NK-92 treated with Interleukin-12 subunit alpha and Interleukin-12 subunit beta, amount 100 ng/mL, for 24 hours (cell line): ENCODE results near the gene MYO7B.

ENCODE experiments used
- DNase-seq: peaks from one replicate; lab custom pipeline; 2025; lab: John Stamatoyannopoulos, UW

The MYO7B gene

DNA sequence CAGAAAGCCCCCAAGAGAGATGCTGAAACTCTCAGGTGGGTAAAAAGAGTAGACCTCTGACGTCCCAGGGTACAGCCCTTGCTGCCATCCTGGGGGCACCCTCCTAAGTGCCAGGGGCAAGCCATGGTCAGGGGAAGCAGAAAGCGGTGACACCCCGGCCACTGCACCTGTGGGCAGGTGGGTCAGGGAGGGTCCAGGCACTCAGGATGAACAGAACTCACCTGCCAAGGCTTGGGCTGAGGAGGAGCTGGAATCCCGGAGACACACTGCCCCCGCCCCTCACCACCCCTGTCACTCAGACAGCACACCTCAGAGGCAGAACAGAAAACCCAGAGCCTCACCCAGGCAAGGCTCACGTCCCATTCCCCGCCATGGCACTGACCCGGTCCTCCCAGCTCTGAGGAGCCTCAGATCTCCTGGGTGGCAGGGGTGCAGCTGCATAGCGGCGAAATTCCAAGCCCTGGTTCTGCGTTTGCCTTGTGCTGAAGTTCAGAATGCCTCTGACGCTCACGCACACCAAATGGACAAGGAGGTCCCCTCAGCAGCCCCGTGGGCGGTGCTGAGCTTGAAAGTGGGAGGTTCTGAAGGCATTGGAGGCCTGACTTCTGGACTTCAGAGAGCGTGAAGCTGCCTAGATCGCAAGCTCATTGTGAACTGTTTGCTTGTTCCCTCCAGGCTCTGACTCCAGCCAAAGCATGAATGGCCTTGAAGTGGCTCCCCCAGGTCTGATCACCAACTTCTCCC, 114.7 kb downstream of the MYO7B start:
- no peak for DNase-seq

DNA sequence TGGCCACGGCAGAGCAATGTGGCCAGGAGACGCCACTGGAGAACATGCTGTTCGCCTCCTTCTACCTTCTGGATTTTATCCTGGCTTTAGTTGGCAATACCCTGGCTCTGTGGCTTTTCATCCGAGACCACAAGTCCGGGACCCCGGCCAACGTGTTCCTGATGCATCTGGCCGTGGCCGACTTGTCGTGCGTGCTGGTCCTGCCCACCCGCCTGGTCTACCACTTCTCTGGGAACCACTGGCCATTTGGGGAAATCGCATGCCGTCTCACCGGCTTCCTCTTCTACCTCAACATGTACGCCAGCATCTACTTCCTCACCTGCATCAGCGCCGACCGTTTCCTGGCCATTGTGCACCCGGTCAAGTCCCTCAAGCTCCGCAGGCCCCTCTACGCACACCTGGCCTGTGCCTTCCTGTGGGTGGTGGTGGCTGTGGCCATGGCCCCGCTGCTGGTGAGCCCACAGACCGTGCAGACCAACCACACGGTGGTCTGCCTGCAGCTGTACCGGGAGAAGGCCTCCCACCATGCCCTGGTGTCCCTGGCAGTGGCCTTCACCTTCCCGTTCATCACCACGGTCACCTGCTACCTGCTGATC, 115.4 kb downstream of the MYO7B start:
- no peak for DNase-seq

DNA sequence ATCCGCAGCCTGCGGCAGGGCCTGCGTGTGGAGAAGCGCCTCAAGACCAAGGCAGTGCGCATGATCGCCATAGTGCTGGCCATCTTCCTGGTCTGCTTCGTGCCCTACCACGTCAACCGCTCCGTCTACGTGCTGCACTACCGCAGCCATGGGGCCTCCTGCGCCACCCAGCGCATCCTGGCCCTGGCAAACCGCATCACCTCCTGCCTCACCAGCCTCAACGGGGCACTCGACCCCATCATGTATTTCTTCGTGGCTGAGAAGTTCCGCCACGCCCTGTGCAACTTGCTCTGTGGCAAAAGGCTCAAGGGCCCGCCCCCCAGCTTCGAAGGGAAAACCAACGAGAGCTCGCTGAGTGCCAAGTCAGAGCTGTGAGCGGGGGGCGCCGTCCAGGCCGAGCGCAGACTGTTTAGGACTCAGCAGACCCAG, 115.9 kb downstream of the MYO7B start:
- DNase-seq, result no peak

DNA sequence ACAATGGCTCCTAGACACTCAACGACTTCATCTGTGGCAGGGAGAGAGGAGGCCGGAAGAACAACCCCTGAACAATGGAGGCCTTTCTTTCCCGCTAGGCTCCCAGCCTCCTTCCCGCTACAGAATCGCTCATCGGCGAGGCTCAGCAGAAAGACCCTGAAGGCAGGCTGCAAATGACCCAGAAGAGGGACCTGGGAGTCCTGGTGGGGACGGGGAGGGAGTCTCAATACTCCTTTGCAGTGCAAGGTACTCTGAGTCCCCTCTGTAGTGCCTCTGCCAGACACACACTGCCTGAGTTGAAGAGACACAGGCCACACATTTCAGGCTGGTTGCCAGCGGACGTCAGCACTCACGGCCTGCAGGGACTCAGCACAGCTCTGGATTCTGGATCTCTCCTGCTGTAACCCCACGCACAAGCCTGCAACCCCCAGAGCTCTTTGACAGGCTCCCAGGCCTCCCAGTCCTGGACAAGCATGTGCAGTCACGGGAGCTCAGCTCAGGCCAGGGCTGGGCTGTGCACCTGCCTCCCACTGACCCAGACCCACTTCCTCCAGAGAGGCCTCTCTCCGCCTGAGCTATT, 116.6 kb downstream of the MYO7B start:
- no peak for DNase-seq

DNA sequence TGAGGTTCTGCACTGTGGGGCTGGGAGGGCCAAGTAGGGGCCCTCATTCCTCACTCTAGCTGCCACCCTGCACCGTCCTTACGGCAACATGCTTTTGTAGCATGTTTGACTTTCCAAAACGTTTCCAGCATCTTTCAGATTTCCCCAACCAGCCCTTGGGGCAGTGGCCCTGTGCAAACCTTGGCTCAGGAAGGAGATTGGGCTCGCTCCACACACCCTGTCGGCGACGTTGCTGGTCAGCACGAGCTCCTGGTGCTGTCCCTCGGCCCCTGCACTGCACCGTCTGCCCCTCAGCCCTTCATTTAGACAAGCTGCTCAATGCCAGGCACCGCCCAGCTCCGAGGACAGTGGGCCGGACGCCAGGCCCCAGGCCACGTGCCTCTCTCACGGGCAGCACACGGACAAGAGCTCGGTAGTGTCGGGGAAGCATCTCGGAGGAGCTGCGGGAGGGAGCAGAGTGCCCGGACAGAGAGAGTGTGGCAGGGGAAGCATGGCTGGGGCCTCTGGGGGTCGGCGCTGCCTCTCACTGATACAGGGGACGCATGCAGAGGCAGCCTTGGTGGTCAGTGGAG, 117.4 kb downstream of the MYO7B start:
- no peak for DNase-seq

DNA sequence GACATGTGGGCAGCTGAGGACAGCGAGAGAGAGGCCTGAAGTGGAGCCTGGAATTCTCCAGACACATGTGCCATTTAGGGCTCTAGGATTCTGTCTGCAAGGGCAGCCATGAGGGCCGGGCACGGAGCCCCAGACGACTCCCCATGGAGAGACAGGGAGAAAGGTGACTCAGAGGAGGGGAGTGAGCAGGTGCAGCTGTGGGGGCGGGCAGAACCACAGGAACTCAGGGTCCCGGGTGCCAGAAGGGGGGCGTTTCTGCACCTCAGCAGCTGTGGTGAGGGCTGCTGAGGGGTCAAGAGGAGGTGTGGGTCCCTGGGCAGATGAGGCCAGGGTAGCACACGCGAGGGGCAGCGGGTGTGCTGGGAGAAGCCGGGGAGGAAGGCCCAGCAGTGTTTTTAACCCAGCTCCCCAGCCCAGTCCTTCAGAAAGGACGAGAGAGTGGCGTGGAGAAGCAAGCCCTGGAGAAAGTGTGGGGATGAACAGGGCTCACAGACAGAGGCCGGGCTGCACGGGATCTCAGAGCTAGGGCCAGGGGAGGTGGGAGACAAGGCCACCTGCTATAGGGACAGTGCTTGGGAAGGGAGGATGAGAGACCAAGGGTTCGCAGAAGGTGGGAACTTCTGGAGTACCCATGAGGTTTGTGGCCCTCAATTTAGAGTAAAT, 118.1 kb downstream of the MYO7B start:
- DNase-seq, result no peak

DNA sequence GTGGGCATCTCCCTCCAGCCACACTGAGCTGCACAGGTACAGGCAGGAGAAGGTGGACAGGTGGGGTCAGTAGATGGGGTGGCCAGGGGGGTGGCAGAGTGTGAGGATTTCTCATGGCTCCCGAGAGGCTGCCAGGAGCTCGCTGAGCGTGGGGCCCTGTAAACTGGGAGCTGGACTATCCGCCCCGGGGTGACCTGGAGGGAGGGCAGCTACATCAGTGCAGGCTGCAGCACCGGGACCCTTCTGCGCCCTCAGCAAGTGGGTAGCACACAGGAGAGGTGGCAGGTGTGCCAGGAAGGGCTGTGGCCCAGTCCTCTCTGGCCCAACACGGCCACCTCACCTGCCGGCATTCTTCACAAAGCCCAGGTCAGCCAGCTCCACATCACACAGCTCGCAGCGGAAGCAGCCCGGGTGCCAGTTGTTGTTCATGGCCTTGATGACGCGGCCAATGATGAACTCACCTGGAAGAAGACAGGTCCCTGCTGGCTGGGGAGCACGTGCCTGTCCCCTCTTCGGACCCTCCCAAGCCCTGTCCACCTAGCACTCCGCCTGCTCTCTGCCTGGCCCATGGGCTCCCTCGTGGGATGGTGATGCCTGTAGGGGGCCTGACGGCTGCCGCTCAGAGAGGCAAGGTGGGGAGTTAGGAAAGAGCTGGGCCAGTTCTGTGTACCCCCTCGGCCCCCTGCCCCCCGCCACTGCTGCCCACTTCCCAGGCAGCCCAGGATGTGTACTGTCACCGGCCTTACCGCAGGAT, 118.8 kb downstream of the MYO7B start:
- DNase-seq, result no peak

DNA sequence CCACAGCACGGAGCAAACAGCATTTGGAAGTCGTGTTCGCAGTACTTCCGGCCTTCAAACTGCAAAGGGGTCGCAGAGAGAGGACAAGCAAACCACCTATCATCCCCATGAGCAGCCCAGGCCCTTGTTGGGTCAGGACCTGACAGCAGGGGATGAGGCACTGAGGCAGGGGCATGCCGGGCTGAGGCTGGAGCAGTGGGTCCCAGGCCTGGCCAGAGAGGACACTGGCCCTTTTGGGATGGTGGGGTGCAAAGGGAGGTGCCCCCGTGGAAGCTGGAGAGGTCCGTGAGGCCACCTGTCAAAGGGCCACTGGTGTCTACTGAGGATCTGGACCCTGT, 119.3 kb downstream of the MYO7B start:
- DNase-seq, result no peak

DNA sequence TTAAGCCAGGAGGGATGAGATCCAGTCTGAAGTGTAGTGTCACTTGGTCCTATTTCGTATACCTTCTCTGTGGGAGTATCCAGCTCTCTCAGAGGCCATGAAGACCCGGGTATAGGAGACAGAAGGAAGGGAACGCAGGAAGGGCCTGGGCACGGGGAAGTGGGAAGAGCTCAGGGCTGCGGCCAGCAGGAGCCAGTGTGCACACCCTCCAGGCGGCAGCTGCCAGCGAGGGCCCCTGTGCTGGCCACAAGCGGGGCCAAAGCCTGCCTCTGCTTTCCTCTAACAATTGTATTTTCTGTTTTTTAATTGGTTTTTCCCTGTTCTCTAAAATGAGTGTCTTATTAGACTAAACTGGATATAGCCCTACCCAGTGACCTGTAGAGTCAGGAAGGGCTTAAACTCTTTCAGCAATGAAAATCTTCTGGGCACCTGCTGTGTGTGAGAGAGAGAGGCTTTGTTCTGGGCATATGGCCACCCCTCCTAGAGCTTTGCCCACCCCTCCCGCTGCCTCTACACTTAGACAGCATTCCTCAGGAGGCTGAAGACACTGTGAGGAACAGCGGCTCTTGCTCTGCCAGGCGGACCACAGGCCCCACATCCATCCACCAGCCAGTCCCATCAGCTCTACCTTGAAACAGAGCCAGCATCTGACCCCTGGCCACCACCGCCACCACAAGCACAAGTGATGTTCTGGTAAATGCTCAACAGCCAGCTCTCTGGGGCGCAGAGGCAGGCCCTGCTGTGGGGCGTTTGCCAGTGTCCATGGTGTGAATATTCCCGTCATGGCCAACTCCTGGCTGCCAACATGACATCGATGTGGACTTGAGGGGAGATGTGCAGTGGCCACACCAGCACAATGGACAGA, 120.0 kb downstream of the MYO7B start:
- no peak for DNase-seq

DNA sequence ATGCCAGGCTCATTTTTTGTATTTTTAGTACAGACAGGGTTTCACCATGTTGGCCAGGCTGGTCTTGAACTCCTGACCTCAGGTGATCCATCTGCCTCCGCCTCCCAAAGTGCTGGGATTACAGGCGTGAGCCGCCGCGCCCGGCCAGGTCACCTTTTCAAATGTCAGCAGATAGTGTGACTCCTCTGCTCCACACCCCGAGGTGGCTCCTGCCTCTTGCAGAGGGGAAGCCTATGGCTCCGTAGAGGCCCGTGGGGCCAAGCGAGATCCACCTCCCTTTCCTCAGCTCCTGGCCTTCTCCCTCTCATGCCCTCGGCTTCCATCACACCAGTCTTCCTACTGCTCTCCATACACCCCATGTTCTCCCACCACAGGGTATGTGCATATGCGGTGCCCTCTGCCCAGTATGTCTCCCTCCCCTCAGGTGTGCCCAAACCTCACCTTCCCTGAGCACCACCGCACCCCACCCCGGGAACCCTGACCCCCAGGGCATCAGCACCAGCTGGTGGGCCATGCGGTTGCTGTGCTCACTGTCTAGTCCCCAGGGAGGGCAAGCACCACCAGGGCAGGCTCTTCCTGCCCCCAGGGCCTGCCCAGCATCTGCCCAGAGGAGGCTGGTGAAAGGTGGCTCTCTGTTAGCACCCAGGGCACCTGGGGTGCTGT, 121.2 kb downstream of the MYO7B start:
- DNase-seq, result no peak

DNA sequence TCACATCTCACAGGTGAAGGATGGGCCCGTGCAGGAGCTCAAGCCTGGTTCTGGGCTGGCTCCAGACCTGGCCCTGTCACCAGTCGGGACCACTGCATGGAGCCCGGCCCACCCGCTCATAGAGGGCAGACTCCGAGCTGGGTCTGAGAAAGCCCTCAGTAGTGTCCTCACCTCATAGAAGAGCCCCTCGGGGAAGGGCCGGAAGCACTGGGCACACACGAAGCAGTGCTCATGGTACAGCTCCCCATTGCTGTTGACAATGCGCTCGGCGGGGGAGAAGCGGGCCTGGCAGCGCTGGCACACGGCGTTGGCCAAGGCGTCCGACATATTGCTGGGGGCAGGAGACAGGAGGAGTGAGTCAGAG, 121.7 kb downstream of the MYO7B start:
- DNase-seq, result no peak

DNA sequence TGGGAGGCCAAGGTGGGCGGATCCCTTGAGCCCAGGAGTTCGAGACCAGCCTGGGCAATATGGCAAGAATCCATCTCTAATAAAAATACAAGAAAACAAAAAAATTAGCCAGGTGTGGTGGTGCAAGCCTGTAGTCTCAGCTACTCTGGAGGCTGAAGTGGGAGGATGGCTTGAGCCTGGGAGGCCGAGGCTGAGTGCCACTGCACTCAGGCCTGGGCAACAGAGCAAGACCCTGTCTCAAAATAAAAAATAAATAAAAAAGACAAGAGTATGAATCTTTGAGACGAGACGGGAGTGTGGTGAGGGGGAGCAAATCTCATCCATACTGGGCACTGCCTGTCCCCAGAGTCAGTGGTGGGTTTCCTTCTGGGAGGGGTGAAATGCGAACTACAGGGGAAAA, 122.7 kb downstream of the MYO7B start:
- DNase-seq, result no peak

DNA sequence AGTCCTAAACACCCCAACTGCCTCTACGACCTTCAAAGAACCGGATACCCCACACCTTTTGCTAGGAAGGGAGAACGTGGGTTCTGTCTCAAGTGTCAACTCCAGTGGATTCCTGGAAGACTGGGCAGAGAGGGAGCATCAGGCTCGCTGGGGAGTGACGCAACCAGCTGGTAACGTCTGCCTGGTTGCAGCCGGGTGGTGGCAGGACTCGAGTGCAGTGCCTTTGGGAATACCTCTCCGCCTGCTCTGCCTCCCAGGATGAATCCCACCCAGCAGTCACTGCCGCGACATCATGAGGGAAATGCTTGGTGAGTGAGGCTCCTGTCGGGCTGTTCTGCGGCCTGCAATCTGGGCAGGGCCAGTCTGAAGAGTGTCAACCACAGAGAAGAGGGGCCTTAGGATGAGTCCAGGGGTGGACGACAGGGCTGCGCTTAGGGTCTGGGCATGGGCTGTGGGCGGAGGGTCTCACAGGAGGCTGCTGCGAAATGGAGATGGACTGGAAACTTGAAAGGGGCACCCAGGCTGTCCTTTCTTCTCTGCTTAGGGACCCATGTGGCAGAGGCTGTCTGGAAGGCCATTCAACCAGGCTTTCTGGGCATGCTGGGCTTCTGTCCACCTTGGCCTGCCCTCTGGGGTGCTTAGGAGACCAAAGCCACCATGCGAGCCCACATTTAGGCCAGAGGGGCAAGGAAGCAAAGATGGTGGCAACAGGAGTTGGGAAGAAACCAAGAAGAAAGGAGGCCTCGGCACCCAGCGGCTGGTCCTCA, 123.3 kb downstream of the MYO7B start:
- no peak for DNase-seq

DNA sequence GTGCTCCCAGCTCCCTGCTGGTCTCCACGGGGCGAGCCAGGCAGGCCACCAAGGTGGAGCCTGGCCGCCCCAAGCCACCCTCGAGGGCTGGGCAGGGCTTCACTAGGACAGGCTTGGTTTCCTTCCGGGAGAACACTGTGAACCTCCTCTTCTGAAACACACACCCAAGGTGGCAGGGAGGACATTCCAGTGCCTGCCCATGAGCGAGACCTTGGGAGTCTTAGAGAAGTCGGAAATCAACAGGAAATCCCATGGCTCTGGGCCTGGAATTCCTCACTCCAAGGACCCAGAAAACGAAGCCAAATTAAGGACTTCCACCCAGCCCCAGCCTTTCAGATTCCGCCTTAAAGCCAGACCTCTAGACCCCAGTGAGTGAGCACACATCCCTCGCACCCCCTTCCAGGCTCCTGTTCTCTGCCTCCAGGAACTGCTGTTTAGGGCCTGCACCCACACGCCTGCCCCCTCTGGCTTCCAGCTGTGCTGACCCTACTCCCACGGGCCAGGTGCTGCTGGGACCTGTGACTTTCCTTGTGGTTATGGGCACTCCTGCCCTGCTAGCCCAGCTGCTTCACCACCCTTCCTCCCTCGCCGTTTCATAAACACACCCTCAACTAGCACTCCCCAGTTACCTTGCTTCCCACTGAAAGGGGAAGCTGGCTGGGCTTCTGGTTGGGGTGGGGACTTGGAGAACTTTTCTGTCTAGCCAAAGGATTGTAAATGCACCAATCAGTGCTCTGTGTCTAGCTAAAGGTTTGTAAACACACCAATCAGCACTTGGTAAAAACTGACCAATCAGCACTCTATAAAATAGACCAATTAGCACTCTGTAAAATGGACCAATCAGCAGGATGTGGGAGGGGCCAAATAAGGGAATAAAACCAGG, 124.2 kb downstream of the MYO7B start:
- DNase-seq, result no peak

DNA sequence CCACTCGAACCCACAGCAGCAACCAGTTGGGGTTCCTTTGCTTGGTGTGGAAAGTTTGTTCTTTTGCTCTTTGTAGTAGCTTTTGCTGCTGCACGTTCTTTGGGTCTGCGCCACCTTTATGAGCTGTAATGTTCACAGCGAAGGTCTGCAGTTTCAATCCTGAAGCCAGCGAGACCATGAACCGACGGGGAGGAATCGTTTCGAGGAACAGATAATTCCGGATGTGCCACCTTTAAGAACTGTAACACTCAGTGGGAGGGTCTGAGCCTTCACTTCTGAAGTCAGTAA, 124.8 kb downstream of the MYO7B start:
- no peak for DNase-seq

DNA sequence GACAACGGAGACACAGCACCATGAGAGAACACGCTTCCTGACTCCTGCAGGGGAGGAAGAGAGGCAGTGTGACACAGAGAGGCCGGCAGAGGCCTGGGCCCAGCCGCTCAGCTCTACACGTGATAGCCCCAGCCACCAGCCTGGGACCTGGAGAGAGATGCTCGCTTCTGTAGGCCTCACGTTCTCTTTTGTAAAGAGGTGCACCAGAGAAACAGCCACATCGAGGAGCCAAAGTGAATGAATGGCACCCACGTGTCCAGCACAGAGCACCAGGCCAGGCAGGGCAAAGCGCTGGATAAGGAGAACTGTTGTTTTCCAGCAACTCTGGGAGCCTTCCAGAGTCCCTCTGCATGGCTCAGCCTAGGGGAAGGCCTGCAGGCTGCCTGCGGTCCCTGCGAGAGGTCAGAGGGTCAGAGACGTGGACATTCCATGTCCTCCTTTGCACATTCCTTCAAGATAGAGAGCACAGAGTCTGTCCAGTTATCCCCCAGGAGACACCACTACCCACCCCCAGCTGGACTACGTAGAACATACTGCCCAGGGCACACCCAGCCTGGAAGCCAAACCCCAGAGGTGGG, 125.7 kb downstream of the MYO7B start:
- no peak for DNase-seq

DNA sequence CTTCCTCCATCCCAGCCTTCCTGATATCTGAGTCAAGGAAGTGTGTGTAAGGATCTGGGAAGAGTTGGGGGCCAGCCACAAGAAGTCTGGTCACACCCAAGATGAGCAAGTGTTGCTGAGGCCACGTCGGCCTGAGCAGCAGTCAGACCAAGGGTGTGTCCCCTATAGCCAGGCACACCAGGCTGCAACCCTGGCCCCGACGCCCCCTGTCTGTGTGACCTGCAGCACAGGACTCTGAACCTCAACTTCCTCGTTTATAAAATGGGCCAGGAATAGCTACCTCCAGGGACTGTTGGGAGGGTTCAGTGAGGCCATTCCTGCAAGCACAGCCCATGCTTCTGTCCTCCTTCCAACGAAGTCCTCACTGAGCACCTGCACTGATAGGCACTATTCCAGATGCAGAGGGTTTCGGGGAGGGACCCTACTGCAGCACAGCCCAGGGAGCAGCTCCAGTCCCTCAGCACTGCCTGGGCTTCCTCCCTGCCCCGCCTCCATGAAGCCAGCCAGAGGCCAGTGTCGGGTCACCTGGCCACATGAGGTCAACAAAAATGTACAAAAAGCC, 126.5 kb downstream of the MYO7B start:
- DNase-seq, result no peak

DNA sequence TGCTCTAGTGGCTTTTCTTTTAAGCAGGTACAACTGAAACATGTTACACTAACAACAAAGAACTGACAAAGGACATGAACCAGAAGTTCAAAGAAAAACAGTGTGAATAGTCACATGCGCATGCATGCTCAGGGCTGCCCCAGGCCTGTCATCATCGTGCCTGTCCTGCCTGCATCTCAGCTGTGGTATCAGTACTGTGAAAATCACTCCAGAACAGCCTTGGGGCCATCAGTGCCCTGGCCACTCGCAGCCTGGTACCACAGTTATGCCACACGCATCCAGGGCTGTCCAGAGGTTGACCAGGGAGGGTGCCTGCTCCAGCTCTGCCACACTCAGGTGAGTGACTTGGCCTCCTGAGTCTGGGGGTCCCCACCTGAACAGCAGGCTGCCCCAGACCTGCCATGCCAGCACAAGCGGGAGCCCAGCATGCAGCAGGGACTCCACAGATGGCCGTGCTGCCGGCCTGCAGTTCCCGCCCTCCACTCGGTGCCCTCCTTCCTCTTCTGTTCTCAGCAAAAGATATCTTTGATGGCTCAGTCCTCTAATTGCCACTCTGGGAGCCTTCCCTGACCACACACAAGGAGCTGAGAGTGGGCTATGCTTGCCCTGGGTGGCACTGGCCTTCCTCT, 127.6 kb downstream of the MYO7B start:
- DNase-seq, result no peak
